HG03520 (cell line): ENCODE results near the gene HIVEP3.

Experiments
- ATAC-seq: cut with Tn5 transposase; IDR thresholded peaks from one replicate; pipeline ENCODE4 v1.9.1; 2021; ENCODE audit warnings: mild to moderate bottlenecking, moderate library complexity; ENCODE audit not compliant: unreplicated experiment

Gene HIVEP3

GRCh38 chr1:41609166-41609883, 309.4 kb downstream of the HIVEP3 start:
- ATAC-seq, result no peak

DNA sequence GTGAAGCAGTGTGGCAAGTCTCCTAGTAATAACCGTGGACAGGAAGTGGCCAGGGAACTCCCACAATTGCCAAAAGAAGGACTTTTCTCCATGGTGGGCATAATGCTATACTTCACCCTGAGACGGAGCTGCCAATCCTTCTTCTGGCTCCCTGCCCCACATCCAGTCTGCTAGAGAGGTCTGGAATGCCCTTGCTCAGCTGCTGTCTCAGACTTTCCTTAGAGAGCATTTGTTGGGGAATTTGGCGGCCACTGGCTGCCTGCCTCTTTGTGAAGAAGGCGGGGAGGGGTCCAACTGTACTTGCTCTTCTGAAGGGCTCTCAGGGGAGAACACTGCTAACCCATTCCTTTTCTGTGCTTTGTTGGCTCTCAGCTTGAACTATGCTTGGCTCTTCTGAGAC, 310.5 kb downstream of the HIVEP3 start:
- no peak for ATAC-seq

GRCh38 chr1:41607808-41608207, 310.9 kb downstream of the HIVEP3 start:
- no peak for ATAC-seq

DNA sequence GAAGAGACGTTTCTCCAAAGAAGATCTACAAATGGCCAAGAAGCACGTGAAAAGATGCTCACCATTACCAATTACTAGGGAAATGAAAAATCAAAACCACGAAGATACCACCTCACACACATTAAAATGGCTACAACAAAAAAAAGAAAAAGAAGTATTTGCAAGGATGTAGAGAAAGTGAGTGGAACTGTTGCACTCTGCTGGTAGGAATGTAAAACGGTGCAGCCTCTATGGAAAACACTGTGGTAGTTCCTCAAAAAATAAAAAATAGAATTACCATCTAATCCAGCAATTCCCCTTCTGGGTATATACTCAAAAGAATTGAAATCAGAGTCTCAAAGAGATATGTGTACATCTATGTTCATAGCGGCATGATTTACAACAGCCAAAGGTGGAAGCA, 318.8 kb downstream of the HIVEP3 start:
- no peak for ATAC-seq

DNA sequence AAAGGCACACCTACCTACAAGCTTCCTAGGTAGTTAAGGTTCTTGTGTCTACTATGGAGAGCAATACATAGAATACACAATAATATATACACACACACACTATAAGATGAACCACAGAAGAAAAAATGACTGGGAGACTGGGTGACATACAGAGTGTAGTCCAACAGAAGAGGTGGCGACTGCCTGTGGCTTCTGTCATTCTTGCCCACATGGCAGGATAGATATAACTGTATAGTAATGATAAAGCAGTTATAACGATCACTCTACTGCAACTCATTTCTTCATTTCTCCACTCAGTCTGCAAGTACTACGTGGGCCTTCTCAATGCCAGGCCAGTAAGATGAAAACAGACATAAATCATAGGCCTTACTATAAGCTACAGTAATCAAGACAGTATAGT, 320.4 kb downstream of the HIVEP3 start:
- ATAC-seq, result no peak

- ATAC-seq, result no peak
These were observed 326.1 kb downstream of the HIVEP3 start for GRCh38 chr1:41592451-41593125.

DNA sequence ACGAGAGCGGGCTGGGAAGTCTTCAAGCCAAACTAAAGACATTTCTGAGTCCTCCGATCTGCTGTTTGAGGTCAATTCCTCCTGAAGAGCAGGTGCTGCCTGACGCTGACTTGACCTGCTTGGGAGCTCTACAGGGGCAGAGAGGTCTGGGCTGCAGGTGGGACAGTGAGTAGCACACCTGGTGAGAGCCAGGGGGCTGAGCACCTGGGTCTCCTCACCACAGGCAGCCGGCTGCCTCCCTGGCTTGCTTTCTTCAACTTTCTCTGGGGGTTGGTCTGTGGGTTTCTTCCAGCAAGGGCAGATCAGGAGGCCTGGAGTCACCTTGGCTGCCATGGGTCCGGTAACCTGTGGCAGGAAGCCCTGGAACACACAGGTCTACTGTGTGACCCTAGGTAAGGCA, 326.8 kb downstream of the HIVEP3 start:
- ATAC-seq, result no peak

GRCh38 chr1:41590331-41590730, 328.4 kb downstream of the HIVEP3 start:
- no peak for ATAC-seq

- no peak for ATAC-seq
These were observed 329.3 kb downstream of the HIVEP3 start for GRCh38 chr1:41589395-41589794.

DNA sequence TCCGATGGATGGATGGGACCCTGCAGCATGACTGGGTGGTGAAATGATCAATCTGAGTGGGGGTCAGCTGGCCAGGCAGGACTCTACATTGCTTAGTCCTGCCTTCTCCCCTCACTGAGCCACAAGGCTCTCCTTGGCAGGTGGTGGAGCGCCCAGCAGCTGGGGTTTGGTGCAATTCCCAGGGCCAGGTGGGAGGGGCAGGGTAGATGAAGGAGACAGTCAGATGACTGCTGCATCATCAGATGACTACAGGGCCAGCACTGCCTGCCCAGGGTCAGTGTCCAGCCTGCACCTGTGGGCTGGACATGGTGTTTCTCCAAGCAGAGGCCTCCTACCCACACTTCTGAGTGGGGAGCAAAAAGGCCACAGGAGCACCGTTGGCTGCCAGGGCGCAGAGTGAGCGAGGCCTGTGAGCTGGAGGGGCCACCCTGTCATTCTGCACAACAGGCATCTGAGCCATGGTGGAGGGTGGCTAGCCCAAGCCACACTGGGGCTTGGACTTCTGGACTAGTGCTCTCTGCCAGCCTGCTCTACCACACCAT, 330.3 kb downstream of the HIVEP3 start:
- ATAC-seq, result no peak

- no peak for ATAC-seq
These were observed 330.9 kb downstream of the HIVEP3 start for GRCh38 chr1:41587791-41588190.

DNA sequence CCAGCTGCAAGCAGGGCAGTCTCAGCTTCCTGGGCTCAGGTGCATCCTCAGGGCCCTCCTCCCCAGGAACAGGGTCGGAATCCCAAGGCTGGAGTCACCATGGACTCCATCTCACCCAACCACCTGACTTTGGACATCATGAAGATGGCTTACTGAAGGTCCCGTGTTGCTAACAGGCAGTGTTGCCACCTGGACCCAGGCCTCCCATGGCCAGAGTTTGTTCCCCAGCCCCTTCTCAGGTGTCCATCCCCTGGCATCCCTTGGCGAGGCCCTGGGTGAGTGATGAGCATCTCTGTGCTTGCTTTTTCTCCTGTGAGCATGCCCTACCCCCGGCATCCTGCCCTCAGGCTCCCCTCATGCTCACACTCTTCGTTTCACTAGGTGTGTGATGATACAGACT, 332.5 kb downstream of the HIVEP3 start:
- no peak for ATAC-seq

DNA sequence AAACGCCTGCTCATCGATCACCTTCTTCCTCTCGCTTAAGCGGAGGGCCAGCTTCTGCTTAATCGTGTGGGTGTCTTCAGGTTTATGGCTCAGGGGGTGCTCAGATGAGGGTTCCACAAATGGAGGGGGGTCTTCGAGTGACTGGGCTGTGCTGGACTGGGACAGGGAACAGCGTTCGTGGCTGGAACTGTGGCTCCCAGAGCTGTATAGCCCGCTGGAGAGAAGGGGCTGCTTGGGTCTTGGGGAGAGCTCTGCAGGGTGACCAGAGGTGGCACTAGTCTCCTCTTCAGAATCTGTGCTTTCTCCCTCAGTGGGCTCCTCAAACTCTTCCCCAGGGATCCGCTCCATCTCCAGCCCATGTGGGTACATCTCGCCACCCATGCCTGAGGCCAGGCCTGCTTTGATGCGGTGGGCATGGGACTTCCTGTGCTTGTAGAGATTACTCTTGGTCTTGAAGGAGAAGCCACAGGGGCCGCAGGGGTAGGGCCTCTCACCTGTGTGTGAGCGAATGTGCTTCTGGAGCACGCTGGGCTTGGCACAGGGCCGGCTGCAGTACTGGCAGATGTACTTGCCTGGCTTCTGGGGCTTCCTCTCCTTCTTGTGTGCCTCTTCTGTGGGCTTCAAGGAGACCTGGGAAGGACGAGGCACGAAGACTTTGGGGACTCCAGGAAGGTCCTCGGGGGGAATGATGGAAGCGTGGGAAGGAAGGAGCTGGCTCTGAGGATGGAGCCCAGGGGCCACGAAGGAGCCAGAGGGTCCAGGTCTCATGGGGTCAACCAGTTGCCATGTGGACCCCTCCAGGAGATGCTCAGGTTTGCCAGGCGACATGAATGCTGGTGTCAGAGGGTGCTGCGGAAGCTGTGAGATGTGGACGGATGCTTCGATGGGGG, 334.8 kb downstream of the HIVEP3 start:
- ATAC-seq, result no peak

DNA sequence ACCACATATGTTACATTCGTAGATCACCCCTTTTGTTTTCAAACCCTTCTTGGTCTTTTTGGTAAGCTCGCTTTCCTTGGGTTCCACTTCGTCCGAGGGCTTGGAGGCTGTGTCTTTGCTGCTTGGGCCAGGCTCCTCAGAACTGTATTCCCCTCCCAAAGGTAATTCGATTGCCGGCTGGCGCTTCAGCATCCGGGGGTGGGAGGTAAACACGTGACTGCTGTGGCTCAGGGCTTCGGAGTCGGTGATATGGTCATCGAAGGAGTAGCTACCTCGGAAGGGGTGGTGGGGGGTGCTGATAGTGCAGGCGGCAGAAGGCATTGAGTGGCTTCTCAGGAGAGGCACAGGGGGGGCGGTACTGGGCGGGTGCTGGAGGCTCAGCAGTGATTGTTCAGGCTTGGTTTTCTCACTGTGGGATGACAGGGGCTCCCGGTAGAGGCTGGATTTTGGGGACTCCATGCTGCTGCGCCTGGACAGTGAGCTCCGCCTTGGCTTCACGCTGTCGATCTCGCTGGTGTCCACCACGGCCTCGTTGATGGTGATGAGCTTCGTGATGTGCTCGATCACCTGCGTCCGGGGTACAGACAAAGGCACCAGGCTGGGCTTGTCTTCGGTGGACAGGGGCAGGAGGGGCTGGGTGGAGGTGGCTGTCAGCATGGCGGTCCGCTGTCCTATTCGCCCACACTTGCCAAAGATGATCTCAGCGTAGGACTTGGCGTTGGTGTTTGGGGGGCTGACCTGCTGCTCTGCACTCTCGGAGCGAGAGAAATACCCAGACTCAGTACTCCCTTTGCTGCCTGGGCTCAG, 335.7 kb downstream of the HIVEP3 start:
- no peak for ATAC-seq

- no peak for ATAC-seq
These were observed 336.4 kb downstream of the HIVEP3 start for GRCh38 chr1:41582351-41582750.

- no peak for ATAC-seq
These were observed 336.8 kb downstream of the HIVEP3 start for GRCh38 chr1:41582004-41582325.

DNA sequence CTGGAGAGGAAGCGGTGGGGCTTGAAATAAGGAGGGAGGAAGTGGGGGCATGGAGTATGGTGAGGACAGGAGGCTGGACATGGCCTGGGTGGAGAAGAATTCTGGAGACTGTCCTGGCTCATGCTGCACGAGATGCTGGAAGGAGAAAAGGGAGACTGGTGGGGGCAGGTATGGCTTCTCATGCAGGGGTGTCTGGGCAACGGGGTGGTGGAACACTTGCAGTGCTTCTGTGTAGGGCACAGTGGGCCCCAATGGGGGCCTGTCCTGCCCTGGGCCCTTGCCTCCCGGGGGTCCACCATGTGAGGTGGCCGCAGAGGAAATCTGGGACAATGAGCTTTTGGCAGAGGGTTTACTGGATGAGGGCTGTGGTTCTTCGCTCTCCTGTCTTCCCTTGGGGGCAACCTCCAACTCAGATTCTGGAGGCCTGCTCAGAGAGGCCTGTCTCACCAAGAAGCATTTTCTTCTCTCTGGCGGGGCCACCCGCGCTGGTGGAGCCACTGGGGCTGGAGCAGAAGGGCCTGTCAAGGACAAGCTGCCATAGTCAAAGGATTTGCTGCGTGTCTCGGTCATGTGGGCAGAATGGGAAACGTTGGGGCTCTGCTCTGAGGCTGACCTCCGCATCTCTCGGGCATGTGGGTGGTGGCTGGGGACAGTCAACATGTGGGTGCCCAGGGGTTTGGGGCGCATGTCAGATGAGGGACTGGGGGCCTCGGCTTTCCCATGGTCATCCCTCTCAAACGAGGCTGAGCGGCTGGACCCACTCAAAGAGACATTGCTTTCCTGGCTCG, 337.3 kb downstream of the HIVEP3 start:
- ATAC-seq, result no peak

- no peak for ATAC-seq
These were observed 338.1 kb downstream of the HIVEP3 start for GRCh38 chr1:41580520-41581172.

DNA sequence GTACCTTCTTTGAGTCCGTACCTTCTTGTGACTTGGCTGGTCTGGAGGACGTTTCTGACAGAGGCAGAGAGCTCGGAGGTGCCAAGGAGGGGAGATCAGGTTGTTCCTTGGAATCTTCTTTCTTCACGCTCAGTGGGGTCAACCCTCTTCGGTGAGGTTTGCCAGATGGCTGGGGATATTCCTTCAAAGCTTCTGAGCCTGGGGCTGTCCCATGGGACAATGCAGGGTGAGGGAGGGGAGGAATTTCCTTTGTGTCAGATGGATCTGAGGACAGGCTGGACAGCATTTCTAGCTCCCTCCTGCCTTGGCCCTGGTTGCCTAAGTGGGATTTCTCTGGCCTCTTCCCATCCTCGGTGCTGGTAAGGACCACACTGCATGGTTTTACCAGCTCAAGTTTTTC, 338.7 kb downstream of the HIVEP3 start:
- ATAC-seq, result no peak
